DOHH2 (cell line): Measurements from ENCODE around the gene PHPT1.

Experiments
- H3F3A ChIP-seq: fragments of 200-600 bp; sonication (generic), shearing (Covaris generic); 2 replicates; pipeline ENCODE4 v1.6.0; 2016; ENCODE audit warnings: antibody characterized with exemption, mild to moderate bottlenecking; ENCODE audit not compliant: control insufficient read depth, insufficient read depth
- H3K27ac ChIP-seq: fragments of 200-600 bp; sonication (generic); 2 replicates; pipeline ENCODE4 v1.5.1; 2014; ENCODE audit warnings: low read depth, mild to moderate bottlenecking, low read length, moderate library complexity
- H3K27me3 ChIP-seq: fragments of 200-600 bp; sonication (generic); 2 replicates; pipeline ENCODE4 v1.6.1; 2014; ENCODE audit warnings: mild to moderate bottlenecking, low read length, mixed read lengths; ENCODE audit not compliant: control insufficient read depth
- H3K36me3 ChIP-seq: fragments of 200-600 bp; sonication (generic); 2 replicates; pipeline ENCODE4 v1.6.1; 2014; ENCODE audit warnings: mild to moderate bottlenecking, low read length, moderate library complexity, mixed read lengths; ENCODE audit not compliant: control insufficient read depth
- H3K4me1 ChIP-seq: fragments of 200-600 bp; sonication (generic); 2 replicates; pipeline ENCODE4 v1.6.1; 2014; ENCODE audit warnings: mild to moderate bottlenecking, low read length, mixed read lengths; ENCODE audit not compliant: control insufficient read depth
- H3K4me2 ChIP-seq: fragments of 200-600 bp; sonication (generic); 2 replicates; pipeline ENCODE4 v1.6.0; 2014; ENCODE audit warnings: mild to moderate bottlenecking, low read length, moderate library complexity
- H3K4me3 ChIP-seq: fragments of 200-600 bp; sonication (generic); 2 replicates; pipeline ENCODE4 v1.5.1; 2014; ENCODE audit warnings: mild to moderate bottlenecking, low read length, mixed read lengths
- H3K79me2 ChIP-seq: fragments of 200-600 bp; sonication (generic); 2 replicates; pipeline ENCODE4 v1.6.1; 2014; ENCODE audit warnings: mild to moderate bottlenecking, low read length, mixed read lengths; ENCODE audit not compliant: control insufficient read depth
- H3K9me2 ChIP-seq: fragments of 200-600 bp; sonication (generic); replicated peaks from 2 replicates; pipeline ENCODE4 v1.6.1; 2014; ENCODE audit warnings: mild to moderate bottlenecking, low read length, mixed read lengths; ENCODE audit not compliant: control insufficient read depth
- H3K9me3 ChIP-seq: fragments of 200-600 bp; sonication (generic); 2 replicates; pipeline ENCODE4 v1.6.1; 2014; ENCODE audit warnings: antibody characterized with exemption, low read length, mixed read lengths; ENCODE audit not compliant: control insufficient read depth, insufficient read depth
- H4K20me1 ChIP-seq: fragments of 200-600 bp; sonication (generic); 2 replicates; pipeline ENCODE4 v1.6.0; 2014; ENCODE audit warnings: low read depth, mild to moderate bottlenecking, antibody characterized with exemption, low read length, moderate library complexity; ENCODE audit not compliant: control insufficient read depth, insufficient read depth
- CTCF ChIP-seq: fragments of 200-600 bp; sonication (generic); IDR thresholded peaks from one replicate; pipeline ENCODE4 v1.5.1; 2014; ENCODE audit warnings: antibody characterized with exemption, mild to moderate bottlenecking, low read depth, low read length; ENCODE audit not compliant: poor library complexity, severe bottlenecking
- EZH2phosphoT487 ChIP-seq: fragments of 200-600 bp; sonication (generic); IDR thresholded peaks from 2 replicates; pipeline ENCODE4 v1.6.1; 2017; ENCODE audit warnings: borderline replicate concordance, mild to moderate bottlenecking, antibody characterized with exemption, low read length, moderate library complexity, mixed read lengths

PHPT1 gene

DNA sequence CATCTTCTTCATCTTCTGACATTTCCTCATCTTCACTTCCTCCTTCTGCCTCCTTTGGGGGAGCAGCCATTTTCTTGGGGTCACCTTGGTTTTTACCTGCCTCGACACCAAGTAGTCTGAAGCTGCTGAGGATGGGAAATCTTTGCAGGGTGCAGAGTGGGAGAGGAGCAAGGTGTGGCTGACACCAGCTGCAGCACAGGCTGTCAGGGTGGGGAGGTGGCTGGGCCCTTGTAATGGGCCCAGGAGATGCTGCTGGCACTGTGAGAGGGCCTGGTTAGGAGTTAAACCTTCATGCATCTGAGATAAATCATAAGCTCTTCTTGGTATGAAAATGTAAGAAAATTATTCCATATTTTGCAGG, 33.8 kb upstream of the PHPT1 start:
- H3K4me2 ChIP-seq, result no peak overlapping the region

GRCh38 chr9:136820971-136821825, 28.0 kb upstream of the PHPT1 start:
- Histone ChIP-seq H3K4me2 (no peak overlapping the region), H3K4me3 (no peak overlapping the region), H3K36me3 (peaks cover 45% of the 10 kb centered on the region), H3K4me1 (no peaks in the 10 kb centered on the region), H3K27ac (no peak overlapping the region), H3K9me3 (no peaks in the 10 kb centered on the region), H4K20me1 (no peaks in the 10 kb centered on the region; the same call in 1 of the 2 replicates), H3K79me2 (peaks cover 55% of the 10 kb centered on the region), H3K27me3 (no peaks in the 10 kb centered on the region), H3F3A (no peaks in the 10 kb centered on the region), H3K9me2 (no peaks in the 10 kb centered on the region)
- TF ChIP-seq CTCF (no peak), EZH2phosphoT487 (no peak)

More for the DNA sequence above, 33.8 kb upstream of the PHPT1 start:
- Histone ChIP-seq H3K4me3 (no peak overlapping the region), H3K79me2 (peaks cover 93% of the 10 kb centered on the region), H3K27ac (no peak overlapping the region), H3K9me2 (no peaks in the 10 kb centered on the region), H3F3A (no peaks in the 10 kb centered on the region), H3K27me3 (no peaks in the 10 kb centered on the region), H3K4me1 (peaks cover 1% of the 10 kb centered on the region; the same call in 1 of the 2 replicates), H3K9me3 (no peaks in the 10 kb centered on the region), H4K20me1 (peaks cover 7% of the 10 kb centered on the region; the same call in 1 of the 2 replicates), H3K36me3 (peaks cover 65% of the 10 kb centered on the region)
- no peak for TF ChIP-seq EZH2phosphoT487
- TF ChIP-seq CTCF, result no peak

DNA sequence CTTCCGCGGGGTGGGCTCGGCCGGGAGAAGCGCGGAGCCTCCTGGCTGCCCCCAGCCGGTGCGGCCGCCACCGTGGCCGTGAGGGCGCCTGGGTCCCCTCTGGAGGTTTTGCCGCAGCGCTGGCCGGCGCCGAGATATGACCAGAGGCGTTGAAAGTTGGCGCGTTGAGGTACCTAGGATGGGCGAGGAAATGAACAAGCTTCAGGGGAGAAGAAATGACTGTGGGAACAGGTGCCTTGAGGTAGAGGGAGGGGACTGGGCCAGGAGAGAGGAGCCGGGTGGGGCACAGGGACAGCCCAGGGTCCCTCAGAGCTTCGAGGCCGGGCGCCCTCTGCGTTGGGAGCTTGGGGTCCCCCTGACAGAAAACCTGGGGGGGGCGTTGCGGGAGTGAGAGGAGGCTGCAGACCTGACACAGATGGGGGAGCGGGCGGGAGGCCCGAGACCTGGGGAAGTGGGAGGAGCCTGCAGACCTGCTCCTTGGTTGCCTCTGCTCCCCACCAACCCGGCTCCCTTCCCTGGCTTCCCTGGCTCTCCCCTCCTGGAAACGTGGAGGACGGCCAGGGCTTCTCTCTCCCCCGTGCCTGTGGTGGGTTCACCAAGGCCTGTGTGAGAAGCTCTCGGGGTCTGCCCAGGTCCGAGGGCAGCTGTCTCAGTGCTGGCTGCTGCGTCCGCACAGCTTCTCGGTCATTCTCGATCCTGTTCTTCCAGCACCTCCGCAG, 27.2 kb upstream of the PHPT1 start:
- Histone ChIP-seq H3K27me3 (no peaks in the 10 kb centered on the region), H3K4me2 (no peak overlapping the region), H3K4me3 (no peak overlapping the region), H3K27ac (no peak overlapping the region), H3F3A (no peaks in the 10 kb centered on the region), H4K20me1 (no peaks in the 10 kb centered on the region; the same call in 1 of the 2 replicates), H3K9me3 (no peaks in the 10 kb centered on the region), H3K36me3 (peaks cover 49% of the 10 kb centered on the region), H3K79me2 (peaks cover 47% of the 10 kb centered on the region), H3K9me2 (no peaks in the 10 kb centered on the region), H3K4me1 (no peaks in the 10 kb centered on the region)
- TF ChIP-seq CTCF (no peak), EZH2phosphoT487 (no peak)
